NCI-H526 treated with DMSO at 0.1 percent for 48 hours (cell line): Measurements from ENCODE around the gene AKAP17A.
"Not testable (repeated sequence)": the region's sequence is repeated elsewhere in the genome, so short reads cannot be mapped to it uniquely, and the experiment has no call there.

ENCODE experiments used
- DNase-seq: peaks from one replicate; lab custom pipeline; 2025; lab: John Stamatoyannopoulos, UW

The AKAP17A gene

DNA sequence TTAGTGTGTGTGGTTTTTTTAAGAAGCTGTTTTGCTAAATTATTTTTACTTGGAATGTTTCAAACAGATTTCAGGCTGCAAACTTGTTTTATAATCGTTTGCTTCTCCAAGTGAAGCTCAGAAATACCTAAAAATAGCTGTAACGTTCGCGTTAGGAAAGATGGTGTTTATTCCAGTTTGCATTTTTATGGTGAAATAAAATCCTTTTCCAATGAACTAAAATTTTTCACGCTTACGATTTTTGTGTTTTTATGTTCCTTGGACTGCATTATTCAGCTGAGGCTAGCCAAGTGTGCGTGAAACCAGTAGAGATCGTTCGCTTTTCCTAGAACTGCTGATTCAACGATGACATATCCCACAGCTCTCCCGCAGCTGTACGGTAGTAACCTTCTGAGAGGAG is 10.9 kb downstream of the AKAP17A start:
- DNase-seq, result no peak

DNA sequence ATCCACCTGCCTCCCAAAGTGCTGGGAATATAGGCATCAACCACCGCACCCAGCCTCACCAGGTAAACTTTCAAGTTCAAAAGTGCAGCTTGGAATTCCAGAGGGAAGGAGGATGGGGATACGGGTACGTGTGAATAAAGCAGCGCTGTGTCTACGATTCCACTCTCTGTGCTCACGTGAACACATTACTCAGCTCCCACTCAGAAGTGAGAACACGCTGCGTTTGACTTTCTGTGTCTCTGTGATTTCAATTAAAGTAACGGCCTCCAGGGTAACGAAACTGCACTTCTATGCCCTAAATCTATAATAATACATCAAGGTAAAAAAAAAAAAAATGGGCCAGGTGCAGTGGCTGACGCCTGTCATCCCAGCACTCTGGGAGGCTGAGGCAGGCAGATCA is 15.1 kb downstream of the AKAP17A start:
- no peak for DNase-seq

- no peak for DNase-seq
Observed at GRCh38 chrX:1609311-1609710, 17.9 kb downstream of the AKAP17A start.

DNA sequence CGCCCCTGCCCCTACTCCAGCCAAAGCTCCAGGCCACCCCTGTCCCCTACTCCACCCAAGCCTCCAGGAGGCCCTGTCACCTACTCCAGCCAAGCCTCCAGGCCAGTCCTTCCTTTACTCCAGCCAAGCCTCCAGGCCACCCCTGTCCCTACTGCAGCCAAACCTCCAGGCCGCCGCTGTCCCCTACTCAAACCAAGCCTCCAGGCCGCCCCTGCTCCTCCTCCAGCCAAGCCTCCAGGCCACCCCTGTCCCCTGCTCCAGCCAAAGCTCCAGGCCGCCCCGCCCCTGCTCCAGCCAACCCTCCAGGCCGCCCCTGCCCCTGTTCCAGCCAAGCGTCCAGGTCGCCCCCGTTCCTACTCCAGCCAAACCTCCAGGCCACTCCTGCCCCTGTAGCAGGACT is 18.4 kb downstream of the AKAP17A start:
- DNase-seq, result no peak

DNA sequence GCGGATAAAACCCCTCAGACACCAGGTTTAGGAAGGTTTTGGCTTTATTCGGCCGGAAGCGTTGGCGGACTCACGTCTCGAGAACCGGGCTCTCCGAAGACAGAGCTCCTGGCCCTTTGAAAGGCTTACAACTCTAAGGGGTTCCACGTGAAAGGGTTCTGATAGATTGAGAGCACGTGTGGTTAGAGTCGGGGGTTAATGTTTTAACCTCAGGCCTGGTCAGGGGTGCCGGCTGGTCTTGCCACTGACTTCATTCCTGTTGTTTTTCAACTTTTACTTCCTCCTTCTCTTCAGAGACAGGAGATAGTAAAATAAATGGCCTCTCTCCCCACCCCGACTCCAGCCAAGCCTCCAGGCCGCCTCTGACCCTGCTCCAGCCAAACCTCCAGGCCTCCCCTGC is 18.8 kb downstream of the AKAP17A start:
- DNase-seq, result no peak

DNA sequence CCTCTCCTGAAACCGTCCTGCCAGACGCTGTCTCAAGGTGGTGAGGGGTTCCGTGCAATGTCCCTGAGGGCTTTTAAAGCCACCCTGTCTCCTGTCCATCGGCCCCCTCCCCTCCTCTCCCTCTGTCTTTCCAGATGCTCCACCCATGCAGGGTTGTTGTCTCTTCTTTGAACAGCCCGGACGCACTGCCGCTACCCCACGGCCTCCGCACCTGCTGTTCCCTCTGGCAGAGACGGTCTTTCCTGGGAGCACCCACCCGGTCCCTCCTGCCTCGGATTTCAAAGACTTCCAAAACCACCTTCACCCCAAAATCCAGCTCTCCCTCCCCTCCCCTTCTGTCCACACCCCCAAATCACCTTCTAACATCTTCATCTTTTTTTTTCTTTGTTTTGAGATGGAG is 19.3 kb downstream of the AKAP17A start:
- DNase-seq, result no peak

GRCh38 chrX:1612641-1613286 is 21.4 kb downstream of the AKAP17A start:
- DNase-seq, result no peak

DNA sequence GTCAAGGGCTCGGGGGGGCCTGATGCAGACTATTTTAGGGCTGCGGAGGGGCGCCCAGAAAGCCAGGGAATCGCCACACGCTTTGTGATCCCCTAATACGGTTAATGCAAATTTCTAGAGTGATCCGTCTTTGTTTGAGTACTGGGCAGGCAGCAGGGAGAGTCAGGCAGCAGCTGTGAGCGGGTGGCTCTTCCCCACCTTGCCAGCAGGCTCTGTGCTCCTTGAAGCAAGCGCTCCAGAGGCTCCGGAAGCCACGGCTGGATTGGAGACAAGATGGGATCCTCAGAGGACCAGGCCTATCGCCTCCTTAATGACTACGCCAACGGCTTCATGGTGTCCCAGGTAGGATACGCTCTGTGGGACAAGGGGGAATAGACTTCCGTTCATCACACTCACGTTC is 23.5 kb downstream of the AKAP17A start, which contains the start of gene ASMT:
Gene ASMT, plus strand, starts transcription at position 133 of the 400 bp plus-strand sequence. Its CDS starts 141 bp downstream, at position 274.
- no peak for DNase-seq

DNA sequence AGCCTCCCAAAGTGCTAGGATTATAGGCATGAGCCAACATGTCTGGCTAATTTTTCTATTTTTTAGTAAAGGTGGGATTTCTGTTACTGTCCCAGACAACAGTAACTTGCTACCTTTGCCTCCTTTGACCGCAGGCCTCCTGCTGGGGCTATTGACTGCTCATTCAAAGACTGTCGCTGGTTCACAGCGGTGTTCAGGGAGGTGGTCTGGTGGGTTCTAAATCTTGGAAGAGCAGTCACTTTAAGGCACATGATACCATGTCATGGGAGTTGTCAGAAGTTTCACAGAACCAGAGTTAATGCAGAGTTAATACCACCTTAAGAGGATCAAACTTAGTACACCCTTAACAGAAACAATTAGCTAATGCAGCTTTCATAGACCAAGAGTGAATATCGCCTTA is 27.3 kb downstream of the AKAP17A start:
- no peak for DNase-seq

GRCh38 chrX:1623691-1624090 is 32.3 kb downstream of the AKAP17A start:
- no peak for DNase-seq

- not testable (repeated sequence) for DNase-seq
Observed at GRCh38 chrX:1624158-1624860, 32.9 kb downstream of the AKAP17A start.

GRCh38 chrX:1624861-1625215 is 33.4 kb downstream of the AKAP17A start:
- DNase-seq, result not testable (repeated sequence)

DNA sequence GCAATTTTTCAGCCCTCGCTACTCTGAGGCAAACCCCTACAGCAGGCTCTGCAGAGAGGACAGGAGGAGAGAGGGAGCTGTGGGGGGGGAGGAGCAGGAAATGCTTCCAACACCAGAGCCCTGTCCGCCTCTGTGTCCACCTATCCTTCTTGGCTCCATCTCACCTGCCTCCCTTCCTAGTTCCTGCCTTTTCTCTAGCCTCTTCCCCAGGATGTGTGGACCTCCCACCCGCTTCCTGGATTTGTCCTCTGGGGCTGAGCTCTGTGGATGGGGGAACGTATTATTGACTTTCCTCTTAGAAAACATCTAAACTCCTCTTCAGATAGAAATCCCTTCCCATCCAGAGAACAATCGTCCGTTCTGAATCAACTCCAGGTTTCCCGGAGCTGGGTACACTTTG is 37.8 kb downstream of the AKAP17A start:
- no peak for DNase-seq

DNA sequence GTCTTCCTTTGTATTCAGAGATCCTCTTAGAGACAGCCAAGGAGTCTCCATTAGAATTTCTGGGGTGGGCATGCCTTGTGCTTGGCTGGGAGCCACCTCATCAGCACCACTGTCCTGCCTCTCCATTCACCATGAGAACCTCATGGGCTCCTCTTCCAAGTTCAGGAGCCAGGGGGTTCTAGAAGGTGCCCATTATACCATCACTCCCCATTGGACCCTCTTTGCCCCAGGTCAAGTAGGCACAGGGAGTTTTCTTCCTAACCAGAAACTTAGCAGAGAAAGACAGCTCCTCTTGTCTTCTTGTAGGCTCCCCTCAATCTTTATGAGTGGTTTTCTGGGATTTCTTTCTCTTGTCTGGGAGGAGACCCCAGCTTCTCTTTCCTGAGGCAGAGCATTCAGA is 54.6 kb downstream of the AKAP17A start:
- DNase-seq, result no peak

GRCh38 chrX:1649621-1650020 is 58.2 kb downstream of the AKAP17A start:
- DNase-seq, result no peak
